ENCODE data around the gene EIF4A2. TPM values are rescaled to one million over a fixed set of nuclear protein-coding genes. Genes with fewer than 3 reads are reported as not detected.

Gene EIF4A2
- total RNA-seq, 1 experiment from 2014 or later = 398 TPM

DNA sequence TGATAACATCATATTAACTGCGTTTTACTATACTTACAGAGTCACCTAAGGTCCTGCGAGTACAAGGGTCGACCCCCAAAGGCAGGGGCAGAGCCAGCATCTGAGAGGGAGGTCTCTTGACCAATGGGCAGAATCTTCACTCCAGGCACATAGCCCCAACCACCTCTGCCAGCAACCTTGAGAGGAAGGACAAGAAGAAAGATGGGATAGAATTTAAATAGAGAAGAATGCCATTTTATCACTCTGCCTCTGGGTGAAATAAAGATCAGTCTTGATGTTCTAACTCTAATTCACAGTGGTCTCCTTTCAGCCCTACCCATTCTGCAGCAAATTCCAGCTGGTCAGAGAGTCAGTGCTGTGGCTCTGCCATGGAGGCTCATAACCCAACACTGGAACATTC lies 39.7 kb upstream of the EIF4A2 start (continued):
- TF ChIP-seq CBX3 (IDR thresholded peaks at IDR 0.05; ENCODE audit: low read depth) = no peak
- TF ChIP-seq ZNF274 (IDR thresholded peaks at IDR 0.05; ENCODE audit: low read depth, low read length) = no peak
- no peak for TF ChIP-seq SIN3A (IDR thresholded peaks at IDR 0.05; ENCODE audit: low read depth)
- no peak for TF ChIP-seq CEBPB (IDR thresholded peaks at IDR 0.05; ENCODE audit: low read depth)
- no peak for TF ChIP-seq ELF1 (IDR thresholded peaks at IDR 0.05; ENCODE audit: borderline replicate concordance, low read depth)
- TF ChIP-seq ZFX (IDR thresholded peaks at IDR 0.05) = no peak
- TF ChIP-seq EZH2 (IDR thresholded peaks at IDR 0.05) = no peak
- no peak for TF ChIP-seq POLR2A (IDR thresholded peaks at IDR 0.05; ENCODE audit: borderline replicate concordance, extremely low read depth, insufficient read depth, insufficient read length)
- TF ChIP-seq, protein P1, sequence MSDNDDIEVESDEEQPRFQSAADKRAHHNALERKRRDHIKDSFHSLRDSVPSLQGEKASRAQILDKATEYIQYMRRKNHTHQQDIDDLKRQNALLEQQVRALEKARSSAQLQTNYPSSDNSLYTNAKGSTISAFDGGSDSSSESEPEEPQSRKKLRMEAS (IDR thresholded peaks at IDR 0.05) = no peak
- TF ChIP-seq TCF7L2 (IDR thresholded peaks at IDR 0.05; ENCODE audit: borderline replicate concordance, extremely low read depth, insufficient read depth, insufficient read length) = no peak

DNA sequence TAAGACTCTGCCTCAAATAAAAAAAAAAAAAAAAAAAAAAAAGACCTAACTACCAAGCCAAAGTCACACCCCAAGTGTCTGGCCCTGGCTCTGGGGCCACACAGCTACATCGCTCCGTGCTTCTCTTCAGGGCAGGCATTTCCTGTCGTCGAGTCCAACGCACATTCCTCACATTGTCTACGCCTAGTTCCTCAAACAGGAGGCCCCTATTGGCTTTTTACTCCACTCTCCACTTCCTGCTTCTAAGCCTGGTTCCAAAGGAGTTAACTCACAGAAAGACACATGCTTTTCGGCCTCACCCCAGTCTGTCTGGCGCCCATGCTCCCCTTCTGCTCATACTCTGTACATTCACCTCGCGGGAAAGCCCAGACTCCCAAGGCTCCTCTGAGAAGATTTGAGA lies 37.4 kb upstream of the EIF4A2 start:
- Histone ChIP-seq H3K4me2 (ENCODE audit: low read length) (peak overlapping the region; percentile 40), H2AFZ (ENCODE audit: low read depth, low read length, poor library complexity, severe bottlenecking) (no peak overlapping the region), H3K4me3 (replicated peaks in 1 of 2; ENCODE audit: low read depth in 1 of 2, low read length in 2 of 2) (no peak overlapping the region), H3K9me3 (ENCODE audit: control insufficient read depth in 1 of 2, insufficient read depth in 1 of 2, low read depth in 1 of 2, low read length in 2 of 2) (no peaks in the 10 kb centered on the region), H3K27ac (ENCODE audit: low read depth, low read length) (peak overlapping the region; percentile 9), H3K36me3 (ENCODE audit: control insufficient read depth in 1 of 2, insufficient read depth in 2 of 2, low read length in 2 of 2) (no peaks in the 10 kb centered on the region), H3K79me2 (ENCODE audit: insufficient read depth, low read length) (no peaks in the 10 kb centered on the region), H3K9me2 (ENCODE audit: insufficient read depth) (no peaks in the 10 kb centered on the region), H3K27me3 (ENCODE audit: insufficient read depth, low read length) (no peaks in the 10 kb centered on the region), H3K4me1 (ENCODE audit: control insufficient read depth in 1 of 2, insufficient read depth in 2 of 2, low read length in 2 of 2) (peaks cover 0 to 15% of the 10 kb centered on the region in 2 experiments; a peak in 2 of 4 replicates), H4K20me1 (ENCODE audit: insufficient read depth) (no peaks in the 10 kb centered on the region), H3K9ac (ENCODE audit: low read length) (0 out of 2 replicates have a peak overlapping the region, but pooled peaks have one; percentile 31)
- TF ChIP-seq TCF7L2 (IDR thresholded peaks at IDR 0.05; ENCODE audit: borderline replicate concordance, extremely low read depth, insufficient read depth, insufficient read length) (no peak), CEBPB (IDR thresholded peaks at IDR 0.05; ENCODE audit: low read depth) (no peak), SP1 (IDR thresholded peaks at IDR 0.05; ENCODE audit: low read depth) (peak; percentile 33; the same call in 1 of the 2 replicates), POLR2AphosphoS5 (IDR thresholded peaks at IDR 0.05; ENCODE audit: low read depth, low read length) (peak; percentile 49), YY1 (IDR thresholded peaks at IDR 0.05; ENCODE audit: extremely low read depth, insufficient replicate concordance, low read depth, low read length) (peak; percentile 6), POLR2A (IDR thresholded peaks at IDR 0.05; ENCODE audit: borderline replicate concordance, extremely low read depth, insufficient read depth, insufficient read length) (no peak), ZFX (IDR thresholded peaks at IDR 0.05) (no peak), EZH2phosphoT487 (IDR thresholded peaks at IDR 0.05; ENCODE audit: borderline replicate concordance) (no peak), ELF1 (IDR thresholded peaks at IDR 0.05; ENCODE audit: borderline replicate concordance, low read depth) (peak; percentile 54; the same call in 1 of the 2 replicates)
- TF ChIP-seq, protein P1 (IDR thresholded peaks at IDR 0.05) = peak; percentile 82
- BruUV-seq (replicated peaks) = no TSS peak
- DNase-seq (ENCODE audit: low read depth, low spot score) = peak; percentile 60
- ChIA-PET RAD21 (ENCODE audit: low non-redundant PET in 1 of 2, low total read pairs in 2 of 2, uncharacterized antibody in 2 of 2, unreplicated experiment in 2 of 2) (no interaction called here), POLR2A (no interaction called here), CTCF (no interaction called here)
- intact Hi-C loops (cut with micrococcal nuclease) = no loop called here
- peak; percentile 93 for ATAC-seq
